Measurements from ENCODE around the gene GTPBP3.
"Not testable (repeated sequence)": the region's sequence is repeated elsewhere in the genome, so short reads cannot be mapped to it uniquely, and the experiment has no call there.

The GTPBP3 gene, protein sequence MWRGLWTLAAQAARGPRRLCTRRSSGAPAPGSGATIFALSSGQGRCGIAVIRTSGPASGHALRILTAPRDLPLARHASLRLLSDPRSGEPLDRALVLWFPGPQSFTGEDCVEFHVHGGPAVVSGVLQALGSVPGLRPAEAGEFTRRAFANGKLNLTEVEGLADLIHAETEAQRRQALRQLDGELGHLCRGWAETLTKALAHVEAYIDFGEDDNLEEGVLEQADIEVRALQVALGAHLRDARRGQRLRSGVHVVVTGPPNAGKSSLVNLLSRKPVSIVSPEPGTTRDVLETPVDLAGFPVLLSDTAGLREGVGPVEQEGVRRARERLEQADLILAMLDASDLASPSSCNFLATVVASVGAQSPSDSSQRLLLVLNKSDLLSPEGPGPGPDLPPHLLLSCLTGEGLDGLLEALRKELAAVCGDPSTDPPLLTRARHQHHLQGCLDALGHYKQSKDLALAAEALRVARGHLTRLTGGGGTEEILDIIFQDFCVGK

DNA sequence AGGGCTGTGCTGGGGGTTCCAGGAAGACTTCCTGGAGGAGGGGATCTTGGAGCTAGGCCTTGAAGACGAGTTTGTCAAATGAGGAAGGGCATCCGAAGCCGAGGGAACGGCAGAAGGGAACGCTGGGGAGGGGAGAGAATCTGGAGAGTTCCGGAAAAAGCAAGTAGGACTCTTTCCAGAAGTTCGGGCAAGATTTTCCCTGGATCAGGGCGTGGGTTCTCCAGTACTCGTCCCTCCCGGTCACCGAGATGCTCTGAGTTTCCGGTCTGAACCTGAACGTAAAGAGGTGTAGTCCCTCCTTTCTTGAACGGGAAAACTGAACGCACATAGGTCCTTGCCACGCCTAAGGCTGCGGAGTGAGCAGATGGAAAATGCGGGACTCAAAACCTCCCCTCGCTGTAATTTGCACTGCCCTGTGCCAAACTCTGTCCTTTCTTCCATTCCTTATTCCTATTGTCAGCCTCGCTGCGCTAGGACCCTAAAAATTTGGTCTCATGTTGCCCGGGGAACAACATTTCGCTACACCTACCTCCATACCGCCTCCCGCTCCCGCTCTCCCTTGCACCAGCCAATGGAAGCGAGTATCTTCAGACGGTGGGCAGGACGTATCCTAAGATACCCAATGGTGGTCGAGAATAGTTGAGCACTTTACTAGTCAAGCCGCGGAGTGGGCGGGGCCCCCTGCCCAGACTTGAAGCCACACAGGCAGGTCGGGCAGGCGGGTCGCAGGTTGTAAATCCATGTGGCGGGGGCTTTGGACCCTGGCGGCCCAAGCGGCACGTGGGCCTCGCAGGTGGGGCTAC, at the start of gene GTPBP3:
Gene GTPBP3, plus strand, starts transcription at position 682 of the 803 bp plus-strand sequence. Its CDS starts 59 bp downstream, at position 741.
- DNase-seq, result peak; percentile 98

GRCh38 chr19:17289489-17289888, 47.9 kb upstream of the GTPBP3 start:
- no peak for DNase-seq

DNA sequence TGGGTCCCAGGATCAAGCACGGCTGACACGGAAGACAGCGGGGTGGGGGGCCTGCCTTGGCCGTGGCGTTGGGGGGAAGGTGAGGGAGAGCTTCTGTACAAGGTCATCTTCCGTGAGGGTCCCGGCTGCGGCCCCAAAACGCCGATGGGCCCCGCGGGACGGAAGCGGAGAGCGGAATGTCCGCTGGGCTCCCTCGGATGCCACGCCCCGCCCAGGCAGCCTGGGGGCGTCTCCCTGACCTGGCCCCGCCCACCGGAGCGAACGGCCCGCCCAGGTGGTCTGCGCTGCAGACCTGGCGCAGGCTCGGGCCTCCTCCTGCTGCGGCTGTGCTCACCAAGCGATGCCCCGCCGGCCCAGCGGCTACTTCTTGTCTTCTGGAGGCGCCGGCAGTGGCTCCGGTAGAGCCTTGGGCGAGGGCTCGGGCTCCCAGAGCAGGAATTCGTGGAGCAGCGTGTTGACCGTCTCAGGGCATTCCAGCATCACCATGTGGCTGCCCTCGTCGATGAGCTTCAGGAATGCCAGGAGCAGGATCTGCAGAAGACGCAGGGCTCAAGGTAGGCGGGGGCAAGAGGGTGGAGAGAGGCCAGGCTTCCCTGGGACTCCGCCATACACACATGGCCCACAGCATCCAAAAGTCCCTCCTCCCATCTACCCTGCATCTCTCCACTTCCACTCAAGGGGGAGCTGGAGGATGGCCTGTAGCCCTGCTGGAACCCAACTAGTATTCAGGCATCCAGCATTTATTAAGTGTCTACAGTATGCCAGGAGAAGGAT, 44.9 kb upstream of the GTPBP3 start:
- no peak for DNase-seq

DNA sequence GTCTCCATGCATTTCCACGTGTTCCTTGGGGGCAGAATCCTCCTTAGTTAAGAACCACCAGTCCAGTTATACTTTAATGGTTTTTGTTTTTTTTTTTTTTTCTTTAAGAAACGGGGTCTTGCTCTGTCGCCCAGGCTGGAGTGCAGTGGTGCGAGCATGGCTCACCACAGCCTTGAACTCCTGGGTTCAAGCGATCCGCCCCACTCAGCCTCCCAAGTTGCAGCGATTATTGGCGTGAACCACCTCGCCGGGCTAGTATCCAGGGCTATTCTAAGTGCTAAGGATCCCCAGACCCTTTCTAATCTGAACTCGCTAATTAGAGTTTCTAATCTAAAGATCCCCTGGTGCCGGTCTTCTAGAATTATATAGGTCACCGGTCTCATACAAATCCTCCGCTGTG, 43.7 kb upstream of the GTPBP3 start:
- DNase-seq, result no peak

GRCh38 chr19:17294051-17294891, 43.1 kb upstream of the GTPBP3 start:
- DNase-seq, result no peak

DNA sequence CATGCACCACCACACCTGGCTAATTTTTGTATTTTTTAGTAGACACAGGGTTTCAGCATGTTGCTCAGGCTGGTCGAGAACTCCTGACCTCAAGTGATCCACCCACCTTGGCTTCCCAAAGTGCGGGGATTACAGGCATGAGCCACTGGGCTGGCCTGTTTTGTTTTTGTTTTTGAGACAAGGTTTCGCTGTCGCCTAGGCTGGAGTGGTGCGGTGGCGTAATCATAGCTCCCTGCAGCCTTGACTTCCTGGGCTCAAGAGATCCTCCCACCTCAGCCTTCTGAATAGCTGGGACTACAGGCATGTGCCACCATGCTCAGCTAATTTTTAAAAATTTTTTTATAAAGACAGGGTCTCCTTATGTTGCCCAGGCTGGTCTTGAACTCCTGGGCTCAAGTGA, 41.8 kb upstream of the GTPBP3 start:
- not testable (repeated sequence) for DNase-seq

GRCh38 chr19:17296273-17296672, 41.1 kb upstream of the GTPBP3 start:
- DNase-seq, result no peak

DNA sequence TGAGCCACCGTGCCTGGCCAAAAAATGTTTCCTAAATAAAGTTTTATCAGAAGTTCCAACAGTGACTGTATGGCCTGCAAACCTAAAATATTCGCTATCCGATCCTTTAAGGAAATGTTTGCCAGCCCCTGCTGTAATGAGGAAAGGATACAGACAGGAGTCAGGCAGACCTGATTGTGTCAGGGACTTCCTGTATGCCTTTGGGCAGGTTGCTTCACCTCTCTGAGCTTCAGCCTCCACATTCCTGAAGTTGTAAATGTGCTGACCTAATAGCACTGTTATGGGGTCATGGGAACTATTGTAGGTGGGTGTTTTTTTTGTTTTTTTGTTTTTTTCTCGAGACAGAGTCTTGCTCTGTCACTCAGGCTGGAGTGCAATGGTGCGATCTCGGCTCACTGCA, 40.4 kb upstream of the GTPBP3 start:
- DNase-seq, result no peak

GRCh38 chr19:17300992-17301619, 36.2 kb upstream of the GTPBP3 start:
- DNase-seq, result no peak

DNA sequence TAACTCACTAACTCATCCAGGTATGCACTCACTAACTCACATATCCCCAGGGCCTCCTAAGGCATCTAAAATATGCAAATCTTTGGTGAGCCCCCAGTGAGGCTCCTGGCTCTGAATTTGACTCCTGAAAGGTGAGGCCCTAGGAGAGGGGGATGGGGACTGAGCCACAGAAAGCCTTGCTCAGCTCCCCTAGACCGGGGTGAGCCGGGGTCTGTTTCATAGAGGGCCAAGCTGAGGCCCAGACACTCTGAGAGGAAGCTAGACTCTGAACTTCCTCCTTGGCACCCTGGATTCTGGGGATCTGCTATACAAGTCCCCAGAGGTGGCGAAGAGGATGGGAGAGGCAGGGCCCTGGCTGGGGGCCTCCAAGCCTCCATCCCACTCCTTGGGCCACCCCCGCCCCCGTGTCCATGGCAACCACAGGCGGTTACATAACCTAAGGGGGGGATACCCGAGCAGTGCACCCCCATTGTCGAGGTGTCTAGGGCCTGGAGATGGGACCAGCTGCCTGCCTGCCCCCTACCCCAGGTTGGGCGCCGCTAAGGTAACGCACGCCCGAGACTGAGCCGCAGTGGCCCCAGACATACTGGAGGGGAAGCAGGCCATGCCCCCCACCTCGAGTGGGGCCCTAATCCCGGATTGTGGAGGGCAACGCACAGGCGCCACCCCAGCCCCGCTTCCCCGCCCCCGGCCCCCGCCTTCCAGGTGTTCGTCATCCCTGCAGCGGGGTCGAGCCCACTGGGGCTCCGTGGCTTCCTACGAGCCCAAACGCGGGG, 34.8 kb upstream of the GTPBP3 start:
- no peak for DNase-seq

- DNase-seq, result peak; percentile 94
Observed at GRCh38 chr19:17303167-17303939, 34.0 kb upstream of the GTPBP3 start, which contains the start of gene ABHD8. TSS of gene ABHD8 (minus strand) at chr19:17303425. CDS start at chr19:17301616, 1,809 bp downstream.

DNA sequence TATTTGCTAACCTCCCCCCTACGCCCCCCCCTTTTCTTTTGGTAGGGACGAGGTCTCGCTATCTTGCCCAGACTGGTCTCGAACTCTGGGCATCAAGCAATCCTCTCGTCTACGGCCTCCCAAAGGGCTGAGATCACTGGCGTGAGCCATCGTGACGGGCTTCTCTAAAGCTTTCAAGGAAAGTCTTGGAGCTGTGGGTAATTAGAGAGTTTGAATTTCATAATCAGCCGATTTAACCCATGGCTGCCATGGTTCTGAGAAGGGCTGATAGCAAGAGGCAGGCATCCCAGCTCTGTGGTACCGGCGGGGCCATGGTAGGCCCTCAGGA, 33.4 kb upstream of the GTPBP3 start:
- no peak for DNase-seq

GRCh38 chr19:17304386-17305215, 32.8 kb upstream of the GTPBP3 start:
- DNase-seq, result peak; percentile 38

- DNase-seq, result no peak
Observed at GRCh38 chr19:17305216-17305516, 32.2 kb upstream of the GTPBP3 start.

DNA sequence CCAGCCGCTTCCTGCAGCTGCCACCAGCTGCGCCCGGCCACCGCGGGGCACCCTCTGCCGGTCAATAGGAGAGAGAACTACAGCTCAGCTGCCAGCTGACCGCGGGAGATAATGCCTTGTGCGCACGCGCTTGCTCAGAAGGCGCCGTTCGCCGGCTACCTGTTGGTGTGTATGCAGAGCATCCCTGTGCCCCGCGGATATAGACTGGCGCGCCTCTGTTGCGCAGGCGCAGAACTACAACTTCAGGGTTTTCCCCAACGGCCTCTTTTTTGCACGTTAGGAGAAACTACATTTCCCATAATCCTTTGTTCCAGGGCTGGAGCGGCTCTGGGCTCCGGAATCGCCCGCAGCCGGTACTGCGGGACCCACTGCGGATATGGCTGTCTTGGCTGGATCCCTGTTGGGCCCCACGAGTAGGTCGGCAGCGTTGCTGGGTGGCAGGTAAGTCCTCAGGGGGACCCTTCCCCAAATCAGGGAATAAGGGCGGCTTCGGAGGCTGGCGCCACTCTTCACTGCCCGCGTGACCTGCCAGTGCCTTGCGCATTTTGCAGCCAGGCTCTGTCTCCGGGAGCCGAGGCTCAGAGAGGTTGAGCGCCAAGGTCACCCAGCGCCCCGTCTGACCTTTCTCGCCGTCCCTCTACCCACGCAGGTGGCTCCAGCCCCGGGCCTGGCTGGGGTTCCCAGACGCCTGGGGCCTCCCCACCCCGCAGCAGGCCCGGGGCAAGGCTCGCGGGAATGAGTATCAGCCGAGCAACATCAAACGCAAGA, 31.7 kb upstream of the GTPBP3 start, which contains the start of gene MRPL34:
Gene MRPL34, plus strand, starts transcription at position 356 of the 768 bp plus-strand sequence. Its CDS starts 21 bp downstream, at position 377.
- peak; percentile 98 for DNase-seq

DNA sequence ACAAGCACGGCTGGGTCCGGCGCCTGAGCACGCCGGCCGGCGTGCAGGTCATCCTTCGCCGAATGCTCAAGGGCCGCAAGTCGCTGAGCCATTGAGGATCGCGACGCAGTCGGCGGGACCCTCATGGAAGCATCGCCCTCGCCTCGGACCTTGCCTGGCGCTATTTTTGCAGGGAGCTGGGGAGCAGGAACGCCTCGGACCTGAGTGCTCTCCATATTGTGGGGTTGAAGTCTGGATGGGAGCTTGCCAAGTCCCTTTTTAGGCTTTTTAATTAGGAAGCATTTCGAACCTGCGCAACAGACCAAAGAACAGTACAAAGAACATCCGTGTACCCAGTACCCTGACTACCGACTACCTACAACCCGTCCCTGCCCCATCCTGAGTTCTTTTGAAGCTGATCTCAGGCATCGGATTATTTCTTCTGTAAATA, 31.1 kb upstream of the GTPBP3 start:
- DNase-seq, result no peak

- no peak for DNase-seq
Observed at GRCh38 chr19:17307876-17308377, 29.4 kb upstream of the GTPBP3 start.
